ENCODE data around the gene SPINT4.

DNA sequence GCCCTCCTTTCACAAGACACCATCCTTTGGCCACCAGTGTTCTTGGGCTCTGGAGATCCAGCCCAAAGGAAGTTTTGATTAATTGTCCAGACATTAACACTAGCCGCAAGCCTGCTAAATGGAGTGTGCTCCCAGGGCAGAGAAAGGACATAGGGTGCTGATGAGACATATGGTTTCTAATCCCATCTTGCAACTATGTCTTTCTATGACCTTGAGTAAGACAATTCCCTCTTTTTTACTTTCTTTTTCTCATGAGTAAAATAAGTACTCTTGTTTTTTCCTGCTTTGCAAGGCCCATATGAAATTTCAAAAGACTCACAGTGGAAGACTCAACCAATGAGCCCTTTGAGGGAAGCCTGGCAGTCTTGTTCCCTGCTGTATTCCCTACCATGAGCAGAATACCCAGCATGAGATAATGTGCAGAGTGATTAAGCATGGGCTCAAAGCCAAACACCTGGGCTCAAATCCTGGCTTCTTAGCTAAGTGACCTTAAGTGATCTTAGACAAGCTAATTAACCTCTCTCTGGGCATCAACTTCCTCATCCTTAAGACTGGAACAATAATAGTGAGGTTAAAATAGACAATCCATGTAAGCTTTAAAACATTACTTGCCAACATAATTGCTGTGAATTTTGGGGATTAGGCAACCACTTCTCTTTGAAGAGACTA, 17.0 kb upstream of the SPINT4 start, which contains the start of gene WFDC10B:
- TF ChIP-seq CEBPB (IDR thresholded peaks at IDR 0.05) (no peak), TEAD4 (IDR thresholded peaks at IDR 0.05) (no peak), EP300 (IDR thresholded peaks at IDR 0.05; ENCODE audit: borderline replicate concordance) (no peak), CREB1 (IDR thresholded peaks at IDR 0.05; ENCODE audit: low read depth) (no peak), YY1 (IDR thresholded peaks at IDR 0.05; ENCODE audit: low read depth) (no peak), RAD21 (IDR thresholded peaks at IDR 0.05; ENCODE audit: low read depth) (no peak)
- TF ChIP-seq, protein P1, sequence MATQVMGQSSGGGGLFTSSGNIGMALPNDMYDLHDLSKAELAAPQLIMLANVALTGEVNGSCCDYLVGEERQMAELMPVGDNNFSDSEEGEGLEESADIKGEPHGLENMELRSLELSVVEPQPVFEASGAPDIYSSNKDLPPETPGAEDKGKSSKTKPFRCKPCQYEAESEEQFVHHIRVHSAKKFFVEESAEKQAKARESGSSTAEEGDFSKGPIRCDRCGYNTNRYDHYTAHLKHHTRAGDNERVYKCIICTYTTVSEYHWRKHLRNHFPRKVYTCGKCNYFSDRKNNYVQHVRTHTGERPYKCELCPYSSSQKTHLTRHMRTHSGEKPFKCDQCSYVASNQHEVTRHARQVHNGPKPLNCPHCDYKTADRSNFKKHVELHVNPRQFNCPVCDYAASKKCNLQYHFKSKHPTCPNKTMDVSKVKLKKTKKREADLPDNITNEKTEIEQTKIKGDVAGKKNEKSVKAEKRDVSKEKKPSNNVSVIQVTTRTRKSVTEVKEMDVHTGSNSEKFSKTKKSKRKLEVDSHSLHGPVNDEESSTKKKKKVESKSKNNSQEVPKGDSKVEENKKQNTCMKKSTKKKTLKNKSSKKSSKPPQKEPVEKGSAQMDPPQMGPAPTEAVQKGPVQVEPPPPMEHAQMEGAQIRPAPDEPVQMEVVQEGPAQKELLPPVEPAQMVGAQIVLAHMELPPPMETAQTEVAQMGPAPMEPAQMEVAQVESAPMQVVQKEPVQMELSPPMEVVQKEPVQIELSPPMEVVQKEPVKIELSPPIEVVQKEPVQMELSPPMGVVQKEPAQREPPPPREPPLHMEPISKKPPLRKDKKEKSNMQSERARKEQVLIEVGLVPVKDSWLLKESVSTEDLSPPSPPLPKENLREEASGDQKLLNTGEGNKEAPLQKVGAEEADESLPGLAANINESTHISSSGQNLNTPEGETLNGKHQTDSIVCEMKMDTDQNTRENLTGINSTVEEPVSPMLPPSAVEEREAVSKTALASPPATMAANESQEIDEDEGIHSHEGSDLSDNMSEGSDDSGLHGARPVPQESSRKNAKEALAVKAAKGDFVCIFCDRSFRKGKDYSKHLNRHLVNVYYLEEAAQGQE (IDR thresholded peaks at IDR 0.05; ENCODE audit: low read depth), result no peak
- TF ChIP-seq, protein P2, sequence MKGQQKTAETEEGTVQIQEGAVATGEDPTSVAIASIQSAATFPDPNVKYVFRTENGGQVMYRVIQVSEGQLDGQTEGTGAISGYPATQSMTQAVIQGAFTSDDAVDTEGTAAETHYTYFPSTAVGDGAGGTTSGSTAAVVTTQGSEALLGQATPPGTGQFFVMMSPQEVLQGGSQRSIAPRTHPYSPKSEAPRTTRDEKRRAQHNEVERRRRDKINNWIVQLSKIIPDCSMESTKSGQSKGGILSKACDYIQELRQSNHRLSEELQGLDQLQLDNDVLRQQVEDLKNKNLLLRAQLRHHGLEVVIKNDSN (IDR thresholded peaks at IDR 0.05), result no peak
- TF ChIP-seq, protein P3, sequence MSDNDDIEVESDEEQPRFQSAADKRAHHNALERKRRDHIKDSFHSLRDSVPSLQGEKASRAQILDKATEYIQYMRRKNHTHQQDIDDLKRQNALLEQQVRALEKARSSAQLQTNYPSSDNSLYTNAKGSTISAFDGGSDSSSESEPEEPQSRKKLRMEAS (IDR thresholded peaks at IDR 0.05), result no peak

Data from Ishikawa (cell line).